Inferior parietal cortex (tissue), 1 donor: ENCODE data around the gene CSRNP3.

Experiments used
- DNase-seq: peaks from one replicate; pipeline ENCODE4 v3.0.0-alpha.2; 2016; ENCODE audit errors: extremely low spot score

CSRNP3 gene

GRCh38 chr2:165681841-165682240 is 212.3 kb downstream of the CSRNP3 start:
- peak; percentile 66 for DNase-seq

GRCh38 chr2:165682546-165682945 is 213.0 kb downstream of the CSRNP3 start:
- DNase-seq = no peak

- DNase-seq = no peak
Measured at GRCh38 chr2:165686800-165687199, 217.3 kb downstream of the CSRNP3 start.

- DNase-seq = no peak
Measured at GRCh38 chr2:165687426-165688002, 218.0 kb downstream of the CSRNP3 start.

GRCh38 chr2:165691615-165692014 is 222.1 kb downstream of the CSRNP3 start:
- no peak for DNase-seq

- no peak for DNase-seq
Measured at GRCh38 chr2:165692906-165693305, 223.4 kb downstream of the CSRNP3 start.

GRCh38 chr2:165693838-165694237 is 224.3 kb downstream of the CSRNP3 start:
- DNase-seq = no peak

GRCh38 chr2:165697748-165698443 is 228.4 kb downstream of the CSRNP3 start:
- no peak for DNase-seq

GRCh38 chr2:165698444-165698884 is 229.0 kb downstream of the CSRNP3 start:
- DNase-seq = peak; percentile 66

GRCh38 chr2:165699946-165700345 is 230.4 kb downstream of the CSRNP3 start:
- DNase-seq = no peak

GRCh38 chr2:165700531-165700930 is 231.0 kb downstream of the CSRNP3 start:
- no peak for DNase-seq

GRCh38 chr2:165701147-165701546 is 231.6 kb downstream of the CSRNP3 start:
- DNase-seq = no peak

GRCh38 chr2:165706960-165707487 is 237.5 kb downstream of the CSRNP3 start:
- DNase-seq = no peak

GRCh38 chr2:165716091-165716490 is 246.6 kb downstream of the CSRNP3 start:
- no peak for DNase-seq

- no peak for DNase-seq
Measured at GRCh38 chr2:165718610-165719210, 249.2 kb downstream of the CSRNP3 start.

- no peak for DNase-seq
Measured at GRCh38 chr2:165720511-165720910, 251.0 kb downstream of the CSRNP3 start.

GRCh38 chr2:165725421-165725820 is 255.9 kb downstream of the CSRNP3 start:
- no peak for DNase-seq
